IMR-90 (cell line): ENCODE measurements around the gene TBC1D22A. TPM values are rescaled to one million over a fixed set of nuclear protein-coding genes. Genes with fewer than 3 reads are reported as not detected.

Source experiments
- ATAC-seq: fragments of 200-7000 bp; cut with Tn5 transposase; 2 replicates; pipeline ENCODE4 v1.9.1; 2020; ENCODE audit warnings: low read depth, mild to moderate bottlenecking, moderate library complexity
- BruUV-seq: library from RNA; stranded (reverse); fragments of 400-500 nt; replicated peaks from 2 replicates; lab custom pipeline; 2021; lab: Mats Ljungman, UMichigan
- CTCF ChIA-PET: fragments of 300-600 bp; formaldehyde crosslinking; extraction: SDS; loops from one replicate; lab custom pipeline; 2021; ENCODE audit warnings: antibody characterized with exemption; lab: Yijun Ruan, JAX
- POLR2A ChIA-PET: fragments of 300-600 bp; sonication (Branson Sonifier 250); formaldehyde crosslinking; loops from one replicate; lab custom pipeline; 2022; ENCODE audit warnings: antibody characterized with exemption; ENCODE audit not compliant: unreplicated experiment; lab: Charles Lee
- DNase-seq: peaks from one replicate; pipeline ENCODE4 v3.0.0; 2013
- H2AFZ ChIP-seq: replicated peaks from 2 replicates; pipeline ENCODE3; 2013; ENCODE audit warnings: low read length, mild to moderate bottlenecking; ENCODE audit not compliant: poor library complexity
- H2AK5ac ChIP-seq: 2 replicates; pipeline ENCODE4 v1.6.1; 2013; ENCODE audit warnings: low read depth, low read length, inconsistent platforms
- H2AK9ac ChIP-seq: replicated peaks from 2 replicates; pipeline ENCODE3; 2013; ENCODE audit warnings: mild to moderate bottlenecking, low read depth, low read length, moderate library complexity; ENCODE audit not compliant: poor library complexity
- H2BK120ac ChIP-seq: 2 replicates; pipeline ENCODE4 v1.6.1; 2013; ENCODE audit warnings: low read depth, low read length, inconsistent platforms
- H2BK15ac ChIP-seq: 3 replicates; pipeline ENCODE4 v1.6.1; 2013; ENCODE audit warnings: low read depth, low read length, inconsistent platforms
- H2BK20ac ChIP-seq: 2 replicates; pipeline ENCODE4 v1.6.1; 2013; ENCODE audit warnings: low read depth, mild to moderate bottlenecking, inconsistent platforms, low read length, moderate library complexity
- H2BK5ac ChIP-seq: 2 replicates; pipeline ENCODE4 v1.6.1; 2013; ENCODE audit warnings: mild to moderate bottlenecking, low read depth, low read length, inconsistent platforms; ENCODE audit not compliant: poor library complexity, severe bottlenecking
- H3K14ac ChIP-seq: replicated peaks from 2 replicates; pipeline ENCODE4 v1.6.1; 2013; ENCODE audit warnings: low read depth, low read length, inconsistent platforms
- H3K18ac ChIP-seq: 2 replicates; pipeline ENCODE4 v1.6.1; 2013; ENCODE audit warnings: low read depth, low read length, control low read depth
- H3K23ac ChIP-seq: 2 replicates; pipeline ENCODE4 v1.6.1; 2013; ENCODE audit warnings: low read depth, low read length, inconsistent platforms
- H3K27ac ChIP-seq: 2 replicates; pipeline ENCODE4 v1.5.1; 2013; ENCODE audit warnings: mild to moderate bottlenecking, control low read depth, low read length; ENCODE audit not compliant: insufficient read depth
- H3K27me3 ChIP-seq: 2 replicates; pipeline ENCODE4 v1.6.1; 2013; ENCODE audit warnings: low read length; ENCODE audit not compliant: control insufficient read depth, insufficient read depth
- H3K36me3 ChIP-seq: 2 replicates; pipeline ENCODE4 v1.6.1; 2013; ENCODE audit warnings: low read length, mixed read lengths; ENCODE audit not compliant: control insufficient read depth, insufficient read depth
- H3K4ac ChIP-seq: 2 replicates; pipeline ENCODE4 v1.6.1; 2013; ENCODE audit warnings: low read depth, low read length, inconsistent platforms
- H3K4me1 ChIP-seq: 2 replicates; pipeline ENCODE4 v1.6.1; 2013; ENCODE audit warnings: low read length, mixed read lengths; ENCODE audit not compliant: control insufficient read depth, insufficient read depth
- H3K4me2 ChIP-seq: 2 replicates; pipeline ENCODE4 v1.6.1; 2013; ENCODE audit warnings: low read depth, mild to moderate bottlenecking, control low read depth, low read length, moderate library complexity
- H3K4me3 ChIP-seq: 2 replicates; pipeline ENCODE4 v1.5.1; 2013; ENCODE audit warnings: low read depth, mild to moderate bottlenecking, control low read depth, low read length, moderate library complexity; ENCODE audit not compliant: insufficient read depth
- H3K56ac ChIP-seq: 2 replicates; pipeline ENCODE4 v1.6.1; 2013; ENCODE audit warnings: low read length, inconsistent platforms; ENCODE audit not compliant: insufficient read depth; ENCODE audit errors: extremely low read depth
- H3K79me1 ChIP-seq, 2 experiments: 2 replicates each; pipeline ENCODE4 v1.6.1; 2013; ENCODE audit warnings: low read length in 2 of 2, inconsistent platforms in 1 of 2, low read depth in 1 of 2
- H3K9ac ChIP-seq: 2 replicates; pipeline ENCODE4 v1.6.1; 2013; ENCODE audit warnings: low read depth, low read length, control low read depth
- H3K9me1 ChIP-seq: 2 replicates; pipeline ENCODE4 v1.6.1; 2013; ENCODE audit warnings: low read length, inconsistent platforms; ENCODE audit not compliant: insufficient read depth
- H3K9me3 ChIP-seq: 2 replicates; pipeline ENCODE4 v1.6.1; 2013; ENCODE audit warnings: low read length; ENCODE audit not compliant: control insufficient read depth, insufficient read depth
- H4K20me1 ChIP-seq: 2 replicates; pipeline ENCODE4 v1.6.1; 2013; ENCODE audit warnings: low read length, inconsistent platforms; ENCODE audit not compliant: insufficient read depth
- H4K5ac ChIP-seq: 2 replicates; pipeline ENCODE4 v1.6.1; 2013; ENCODE audit warnings: mild to moderate bottlenecking, low read depth, low read length, control low read depth
- H4K8ac ChIP-seq, 2 experiments: 2 replicates each; pipeline ENCODE4 v1.6.1; 2013; ENCODE audit warnings: low read depth in 2 of 2, low read length in 2 of 2, control low read depth in 1 of 2, inconsistent platforms in 1 of 2
- H4K91ac ChIP-seq: 2 replicates; pipeline ENCODE4 v1.6.1; 2013; ENCODE audit warnings: low read depth, low read length, inconsistent platforms; ENCODE audit not compliant: insufficient read depth
- BHLHE40 ChIP-seq: fragments of 150-350 bp; IDR thresholded peaks from 2 replicates; pipeline ENCODE4 v1.6.1; 2016; ENCODE audit warnings: mild to moderate bottlenecking, low read depth, low read length
- CHD1 ChIP-seq: IDR thresholded peaks from 2 replicates; pipeline ENCODE4 v1.6.1; 2012; ENCODE audit warnings: low read depth, low read length, improper control_type of control experiment
- MAFK ChIP-seq: IDR thresholded peaks from 2 replicates; pipeline ENCODE4 v1.6.1; 2012; ENCODE audit warnings: low read depth, low read length, improper control_type of control experiment
- POLR2A ChIP-seq: IDR thresholded peaks from 2 replicates; pipeline ENCODE4 v1.6.1; 2012; ENCODE audit warnings: mild to moderate bottlenecking, low read depth, low read length
- RCOR1 ChIP-seq: IDR thresholded peaks from 2 replicates; pipeline ENCODE4 v1.6.1; 2012; ENCODE audit warnings: mild to moderate bottlenecking, low read length, improper control_type of control experiment; ENCODE audit not compliant: insufficient replicate concordance
- SMC3 ChIP-seq: fragments of 150-350 bp; IDR thresholded peaks from 2 replicates; pipeline ENCODE4 v1.6.1; 2016; ENCODE audit warnings: low read depth, mild to moderate bottlenecking, antibody characterized with exemption, low read length, moderate library complexity
- WGBS, 2 experiments: methylation state at CpG; one replicate each; pipeline versions ENCODE4 v1.1.5 to v1.1.7; 2013; ENCODE audit warnings: missing lambda C conversion rate in 2 of 2; ENCODE audit not compliant: insufficient read length in 1 of 2; ENCODE audit errors: extremely low coverage in 2 of 2; 5-methylcytosine and 5-hydroxymethylcytosine counted together
- dilution Hi-C: fragments of 300-500 bp; cut with HindIII; formaldehyde crosslinking; loops from one replicate; pipeline ENCODE4 v1.14.3; 2018; ENCODE audit warnings: low sequenced_read_pairs; ENCODE audit not compliant: unreplicated experiment
- in situ Hi-C: fragments of 300-500 bp; cut with MboI; formaldehyde crosslinking; loops from 3 replicates; pipeline ENCODE4 v1.14.3; 2019; ENCODE audit warnings: low sequenced_read_pairs, inconsistent platforms, mixed read lengths
- intact Hi-C: fragments of 100-400 bp; cut with micrococcal nuclease; formaldehyde crosslinking; loops from 2 replicates; pipeline ENCODE4 v1.10.0; 2022
- polyA plus RNA-seq, 3 experiments: library from polyadenylated mRNA; depleted of rRNA; stranded (reverse); fragments of >200 nt; gene quantifications; 2 replicates each; pipeline ENCODE4 v1.2.3, GENCODE V29; 2012; ENCODE audit warnings: low replicate concordance in 1 of 3
- total RNA-seq: library from RNA; depleted of rRNA; stranded (reverse); fragments of >200 nt; gene quantifications from 2 replicates; pipeline ENCODE4 v1.2.3, GENCODE V29; 2012

Gene TBC1D22A
- total and polyA plus RNA-seq, 2 of the 4 experiments (the other 2 are of a cell fraction), result 9.0 to 16.7 TPM

DNA sequence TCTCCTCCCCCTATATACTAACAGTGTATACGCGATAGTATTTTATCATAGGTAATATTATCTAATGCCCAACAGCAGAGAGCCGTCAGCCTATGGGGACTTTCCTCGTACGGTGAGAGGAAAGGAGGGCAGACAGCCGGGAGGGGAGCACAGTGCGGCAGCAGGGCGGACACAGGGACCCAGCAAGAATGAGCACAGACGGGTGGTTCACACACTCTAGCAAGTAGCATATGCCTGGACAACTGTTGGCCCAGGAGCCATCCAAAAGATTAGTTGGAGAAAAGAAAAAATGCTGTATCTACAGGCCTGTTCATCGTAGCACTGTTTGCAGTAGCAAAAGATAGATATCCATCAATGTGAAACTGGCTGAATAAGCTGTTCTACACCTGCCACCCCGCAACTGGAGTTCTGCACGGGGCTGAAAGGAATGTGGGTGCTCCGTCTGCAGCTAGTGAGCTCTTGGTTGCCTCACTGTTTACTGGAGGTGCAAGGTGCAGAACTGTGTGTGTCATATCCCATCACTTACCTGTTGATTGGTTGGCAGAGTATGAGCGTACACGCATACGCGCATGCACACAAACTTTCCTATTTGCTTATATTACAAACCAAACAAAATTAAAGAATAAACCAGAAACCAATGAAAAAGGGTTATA is 324.3 kb downstream of the TBC1D22A start:
- H3K27ac ChIP-seq, result no peak overlapping the region
- no peak overlapping the region for H3K23ac ChIP-seq
- H3K27me3 ChIP-seq, result no peaks in the 10 kb centered on the region
- H2AK5ac ChIP-seq, result no peak overlapping the region
- in situ Hi-C loops (no loop called here), intact Hi-C loops (no loop called here), dilution Hi-C loops (no loop called here)
- no peak overlapping the region for H4K8ac ChIP-seq
- H3K4ac ChIP-seq, result no peak overlapping the region
- 0 out of 2 replicates have a peak, but pooled peaks cover 2% of the 10 kb centered on the region for H3K9me3 ChIP-seq
- H2AFZ ChIP-seq, result no peak overlapping the region
- H3K56ac ChIP-seq, result no peak overlapping the region
- no peak overlapping the region for H3K4me2 ChIP-seq
- H3K79me1 ChIP-seq, result peaks cover 4 to 9% of the 10 kb centered on the region in 2 experiments; a peak in 1 of 4 replicates
- no peak overlapping the region for H3K9ac ChIP-seq
- no TSS peak for BruUV-seq
- H2BK5ac ChIP-seq, result no peak overlapping the region
- H2BK20ac ChIP-seq, result no peak overlapping the region
- DNase-seq, result no peak
- no peaks in the 10 kb centered on the region; the same call in 1 of the 2 replicates for H4K20me1 ChIP-seq
- H3K14ac ChIP-seq, result no peak overlapping the region
- no peak overlapping the region for H3K4me3 ChIP-seq
- TF ChIP-seq SMC3, result no peak
- no peak for TF ChIP-seq BHLHE40
- TF ChIP-seq POLR2A, result no peak
- TF ChIP-seq MAFK, result no peak
- TF ChIP-seq CHD1, result no peak
- TF ChIP-seq RCOR1, result no peak
- no peak overlapping the region for H4K5ac ChIP-seq
- no peak overlapping the region for H3K18ac ChIP-seq
- peaks cover 8% of the 10 kb centered on the region for H3K4me1 ChIP-seq
- CTCF ChIA-PET, result no interaction called here
- WGBS, 2 experiments, result 86% methylated on average over 6 of the region's 17 CpGs; no CpG with 5 or more reads in 1 of the 2 experiments
- H3K36me3 ChIP-seq, result no peaks in the 10 kb centered on the region
- H2BK15ac ChIP-seq, result no peak overlapping the region
- no peak overlapping the region for H2AK9ac ChIP-seq
- H3K9me1 ChIP-seq, result peaks cover 9% of the 10 kb centered on the region
- POLR2A ChIA-PET, result no interaction called here
- ATAC-seq, result no peak
- H4K91ac ChIP-seq, result no peak overlapping the region
- H2BK120ac ChIP-seq, result no peak overlapping the region
